GM12875 (cell line): Measurements from ENCODE around the gene EEF2K.

Source experiments
- H3K4me3 ChIP-seq: one replicate; pipeline ENCODE4 v1.5.1; 2011; ENCODE audit warnings: low read depth, low read length, control low read depth
- CTCF ChIP-seq: IDR thresholded peaks from 2 replicates; pipeline ENCODE4 v1.5.1; 2011; ENCODE audit warnings: low read depth, mild to moderate bottlenecking, control low read depth, inconsistent platforms, low read length, moderate library complexity, borderline replicate concordance; ENCODE audit not compliant: insufficient read depth

Gene EEF2K

GRCh38 chr16:22183335-22183734 lies 22.7 kb upstream of the EEF2K start:
- TF ChIP-seq CTCF, result no peak
- H3K4me3 ChIP-seq, result no peak overlapping the region

GRCh38 chr16:22183901-22184614 lies 22.0 kb upstream of the EEF2K start:
- no peak overlapping the region for H3K4me3 ChIP-seq
- TF ChIP-seq CTCF, result peak; percentile 65

GRCh38 chr16:22184615-22184968 lies 21.5 kb upstream of the EEF2K start:
- no peak for TF ChIP-seq CTCF
- H3K4me3 ChIP-seq, result no peak overlapping the region

GRCh38 chr16:22186517-22186916 lies 19.6 kb upstream of the EEF2K start:
- H3K4me3 ChIP-seq, result no peak overlapping the region

GRCh38 chr16:22188267-22188594 lies 17.8 kb upstream of the EEF2K start:
- H3K4me3 ChIP-seq, result no peak overlapping the region
- TF ChIP-seq CTCF, result no peak

More at GRCh38 chr16:22186517-22186916, 19.6 kb upstream of the EEF2K start:
- peak; percentile 34; the same call in 1 of the 2 replicates for TF ChIP-seq CTCF

GRCh38 chr16:22188595-22189442 lies 17.3 kb upstream of the EEF2K start:
- TF ChIP-seq CTCF, result peak; percentile 79
- H3K4me3 ChIP-seq, result no peak overlapping the region
